GM21360 (cell line): ENCODE measurements around the gene MUS81.
A peak's percentile ranks its signal among the peaks of the same experiment; 100 is the strongest.
"Not testable (repeated sequence)": the region's sequence is repeated elsewhere in the genome, so short reads cannot be mapped to it uniquely, and the experiment has no call there.

Source experiments
- ATAC-seq: cut with Tn5 transposase; IDR thresholded peaks from one replicate; pipeline ENCODE4 v1.9.1; 2021; ENCODE audit warnings: mild to moderate bottlenecking, moderate library complexity; ENCODE audit not compliant: unreplicated experiment

MUS81 gene, protein sequence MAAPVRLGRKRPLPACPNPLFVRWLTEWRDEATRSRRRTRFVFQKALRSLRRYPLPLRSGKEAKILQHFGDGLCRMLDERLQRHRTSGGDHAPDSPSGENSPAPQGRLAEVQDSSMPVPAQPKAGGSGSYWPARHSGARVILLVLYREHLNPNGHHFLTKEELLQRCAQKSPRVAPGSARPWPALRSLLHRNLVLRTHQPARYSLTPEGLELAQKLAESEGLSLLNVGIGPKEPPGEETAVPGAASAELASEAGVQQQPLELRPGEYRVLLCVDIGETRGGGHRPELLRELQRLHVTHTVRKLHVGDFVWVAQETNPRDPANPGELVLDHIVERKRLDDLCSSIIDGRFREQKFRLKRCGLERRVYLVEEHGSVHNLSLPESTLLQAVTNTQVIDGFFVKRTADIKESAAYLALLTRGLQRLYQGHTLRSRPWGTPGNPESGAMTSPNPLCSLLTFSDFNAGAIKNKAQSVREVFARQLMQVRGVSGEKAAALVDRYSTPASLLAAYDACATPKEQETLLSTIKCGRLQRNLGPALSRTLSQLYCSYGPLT

DNA sequence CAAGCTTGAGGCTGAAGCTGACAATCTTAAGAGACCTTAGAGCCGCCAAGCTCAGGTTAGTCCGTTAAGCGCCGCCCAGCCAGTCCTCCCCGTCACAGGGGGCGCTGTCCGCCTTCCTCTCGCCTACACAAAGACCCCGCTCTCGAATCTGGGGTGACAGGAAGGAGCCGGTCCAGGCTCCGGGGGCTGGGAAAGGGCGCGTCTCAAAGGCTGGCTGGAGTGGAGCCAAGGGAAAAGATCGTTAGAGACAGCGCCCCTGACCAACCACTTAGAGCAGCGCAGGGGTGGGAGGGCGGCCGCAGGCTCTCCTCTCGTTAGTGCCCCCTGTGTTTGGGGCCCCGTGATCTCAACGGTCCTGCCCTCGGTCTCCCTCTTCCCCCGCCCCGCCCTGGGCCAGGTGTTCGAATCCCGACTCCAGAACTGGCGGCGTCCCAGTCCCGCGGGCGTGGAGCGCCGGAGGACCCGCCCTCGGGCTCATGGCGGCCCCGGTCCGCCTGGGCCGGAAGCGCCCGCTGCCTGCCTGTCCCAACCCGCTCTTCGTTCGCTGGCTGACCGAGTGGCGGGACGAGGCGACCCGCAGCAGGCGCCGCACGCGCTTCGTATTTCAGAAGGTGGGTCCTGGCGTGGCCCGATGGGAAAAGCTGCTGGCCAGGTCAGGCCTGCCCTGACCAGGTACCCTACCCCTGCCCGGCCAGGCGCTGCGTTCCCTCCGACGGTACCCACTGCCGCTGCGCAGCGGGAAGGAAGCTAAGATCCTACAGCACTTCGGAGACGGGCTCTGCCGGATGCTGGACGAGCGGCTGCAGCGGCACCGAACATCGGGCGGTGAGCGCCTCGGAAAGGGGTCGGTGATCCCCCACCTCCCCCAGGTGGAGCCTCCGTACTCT is at the start of gene MUS81:
Gene MUS81 (plus strand): TSS at position 156 of the 887 bp plus-strand sequence. CDS start 321 bp downstream, at position 477.
- ATAC-seq: peak; percentile 21

DNA sequence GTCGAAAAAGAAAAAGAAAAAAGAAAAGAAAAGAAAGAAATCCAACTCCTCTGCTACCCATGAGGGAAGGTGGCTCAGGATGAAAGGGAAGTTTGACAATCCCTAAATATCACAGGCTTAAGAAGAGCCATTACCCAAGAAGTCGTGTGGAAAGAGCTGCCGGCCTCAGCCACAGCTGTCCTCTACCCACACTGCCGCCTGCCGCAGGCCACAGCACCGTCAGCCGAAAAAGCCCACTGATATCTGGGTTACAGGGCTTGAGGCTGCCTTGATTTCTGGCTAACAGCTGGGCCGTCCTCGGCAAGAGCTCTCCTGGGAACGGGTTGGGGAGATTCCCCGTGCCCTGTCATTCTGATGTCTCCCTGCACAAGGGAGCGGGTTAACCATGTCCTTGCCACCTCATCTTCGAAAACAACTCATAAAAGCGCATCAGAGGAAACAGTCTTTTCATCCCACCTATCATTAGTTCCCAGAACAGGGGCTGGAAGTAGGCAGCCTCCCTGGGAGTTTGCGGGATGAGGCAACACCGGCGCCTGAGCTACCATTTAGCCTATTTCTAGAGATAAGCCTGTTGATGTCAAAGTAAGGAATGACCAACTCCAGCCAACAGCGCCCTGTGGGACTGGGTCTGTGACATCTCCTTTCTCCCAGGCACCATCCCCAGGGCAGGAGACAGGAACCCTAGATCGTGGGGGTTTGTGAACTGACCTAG is 48.3 kb upstream of the MUS81 start:
- ATAC-seq: no peak

DNA sequence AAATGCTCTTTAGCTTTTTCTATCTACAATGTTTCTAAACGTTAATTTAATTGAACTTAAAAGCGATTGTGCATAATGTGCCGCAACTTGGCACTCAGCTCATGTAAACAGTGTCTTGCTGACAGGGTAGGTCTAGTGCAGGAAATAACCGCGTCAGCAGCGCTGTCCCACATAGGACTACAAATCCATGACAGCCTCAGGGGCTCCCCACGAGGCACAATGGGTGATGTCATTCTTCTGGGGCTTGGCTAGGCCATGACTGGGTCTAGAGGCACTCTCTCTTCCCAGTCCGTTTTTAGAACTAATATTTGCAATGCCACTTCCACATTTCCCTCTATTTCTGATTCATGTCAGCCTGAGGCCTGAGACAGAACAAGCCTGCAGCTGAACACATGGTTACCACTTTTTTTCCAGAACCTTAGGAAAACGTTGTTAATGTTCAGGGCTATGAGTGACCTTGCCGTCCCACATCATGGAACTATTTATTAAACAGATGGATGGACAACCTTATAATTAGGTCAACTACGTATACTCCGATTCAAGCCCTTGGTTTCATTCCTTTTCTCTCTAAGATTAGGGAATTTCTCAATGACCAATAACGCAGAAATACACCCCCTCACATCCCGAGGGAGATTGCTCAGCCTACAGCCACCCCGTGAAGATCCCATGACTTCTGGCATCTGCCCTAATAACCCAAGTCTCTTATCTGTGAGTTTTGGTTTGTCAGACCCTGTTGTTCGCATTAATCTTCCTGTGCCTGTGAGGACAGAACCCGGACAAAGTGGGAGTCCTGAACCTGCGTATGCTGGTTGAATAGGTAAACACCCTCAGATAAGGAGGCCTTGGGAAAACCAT is 45.9 kb upstream of the MUS81 start:
- ATAC-seq: no peak

DNA sequence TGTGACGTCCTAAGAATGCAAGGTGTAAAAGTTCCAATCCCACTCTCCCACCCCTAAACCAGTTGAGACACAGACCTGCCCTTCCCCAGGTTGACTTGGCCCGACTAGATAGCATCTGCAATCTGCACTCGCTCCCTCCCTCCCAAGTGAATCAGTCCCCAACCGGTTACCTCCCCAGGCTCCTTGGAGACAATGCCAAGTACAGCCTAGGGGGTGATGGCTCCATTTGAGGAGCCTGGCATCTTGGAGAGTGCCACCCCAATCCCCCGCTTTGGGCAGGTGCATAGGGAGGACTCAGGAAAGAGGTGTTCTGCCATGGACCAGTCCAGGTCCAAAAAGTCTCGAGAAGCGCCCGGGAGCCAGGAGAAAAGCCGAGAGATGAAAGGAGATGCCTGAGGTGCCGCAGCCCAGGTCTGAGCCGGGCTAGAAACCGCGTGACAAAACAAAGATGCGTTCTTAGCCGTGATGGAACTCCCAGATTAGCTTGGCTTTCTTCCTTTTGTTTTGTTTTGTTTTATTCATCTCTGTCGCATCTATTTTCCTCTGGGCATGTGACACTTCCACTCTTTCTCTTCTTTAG is 45.2 kb upstream of the MUS81 start:
- no peak for ATAC-seq

DNA sequence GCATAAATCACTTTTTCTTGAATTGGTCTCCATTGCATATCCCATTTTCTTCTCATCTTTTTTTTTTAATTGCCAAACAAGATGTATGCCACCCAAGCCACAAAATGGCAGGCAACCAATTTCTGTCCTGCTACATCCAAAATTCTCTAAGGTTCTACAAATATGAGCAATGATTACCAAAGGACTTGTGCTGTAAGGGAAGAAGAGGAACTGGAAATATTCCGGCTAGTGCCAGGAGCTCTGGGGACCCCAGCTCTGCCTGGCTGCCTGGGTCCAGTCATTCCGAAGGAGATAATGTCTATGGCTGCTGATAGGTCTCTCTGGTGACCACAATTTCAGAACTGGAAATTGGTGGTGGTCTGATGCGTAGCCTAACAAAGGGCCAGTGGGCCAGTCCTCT is 43.5 kb upstream of the MUS81 start:
- ATAC-seq: no peak

DNA sequence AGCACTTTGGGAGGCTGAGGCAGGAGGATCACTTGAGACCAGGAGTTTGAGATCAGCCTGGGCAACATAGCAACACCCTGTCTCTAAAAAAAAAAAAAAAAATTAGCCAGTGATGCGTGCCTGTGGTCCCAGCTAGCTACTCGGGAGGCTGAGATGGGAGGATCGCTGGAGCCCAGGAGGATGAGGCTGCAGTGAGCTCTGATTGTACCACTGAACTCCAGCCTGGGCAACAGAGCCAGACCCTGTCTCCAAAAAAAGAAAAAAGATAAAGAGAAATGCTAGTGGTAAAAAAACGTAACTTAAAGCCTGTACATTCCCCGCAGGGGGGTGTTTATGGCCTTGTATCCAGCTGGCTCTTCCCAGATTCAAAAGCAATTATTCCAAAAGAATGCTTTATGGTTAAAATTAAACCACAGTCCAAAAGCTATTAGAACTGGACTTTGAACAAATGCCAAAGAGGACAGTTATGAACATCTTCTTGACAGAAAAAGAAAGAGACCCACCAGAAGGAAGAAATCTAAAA is 42.9 kb upstream of the MUS81 start:
- ATAC-seq: no peak

DNA sequence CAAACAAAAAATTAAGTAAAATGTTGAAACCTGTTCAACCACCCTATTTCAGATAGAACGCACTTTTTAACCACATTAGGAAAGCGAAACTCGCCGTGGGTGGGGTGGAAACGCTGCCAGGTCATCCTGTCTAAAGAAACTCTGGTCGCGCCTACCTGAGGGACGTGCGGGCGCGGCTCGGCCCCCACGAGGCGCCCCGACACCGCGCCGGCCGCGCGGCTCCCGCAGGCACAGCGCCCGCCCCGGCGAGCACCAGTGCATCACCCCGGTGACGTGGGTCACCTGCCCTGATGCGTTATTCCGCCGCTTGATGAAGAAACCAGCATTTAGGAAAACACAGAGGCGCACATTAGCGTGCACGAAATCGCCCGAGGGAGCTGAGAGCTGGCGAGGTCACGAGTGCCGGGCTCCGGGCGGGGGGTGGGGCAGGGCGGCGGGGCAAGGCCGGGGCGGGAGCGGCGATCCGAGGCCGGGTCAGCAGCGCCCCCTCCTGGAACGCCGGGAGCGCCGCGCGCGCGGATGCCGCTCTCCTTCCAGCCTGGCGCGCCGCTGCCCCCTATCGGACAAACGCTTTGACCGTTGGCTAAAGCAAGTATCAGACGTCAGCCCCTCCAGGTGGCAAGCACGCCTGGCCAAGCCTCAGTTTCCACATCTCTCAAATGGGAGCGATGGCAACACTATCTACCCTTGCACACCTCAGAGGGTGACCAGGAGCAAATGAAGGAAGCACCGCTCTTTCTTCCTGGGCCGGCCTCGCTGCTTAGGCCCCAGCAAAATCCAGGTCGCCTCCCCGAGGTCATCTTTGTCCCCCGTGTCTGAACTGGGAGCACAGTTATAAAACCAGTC is 42.2 kb upstream of the MUS81 start:
- peak; percentile 72 for ATAC-seq

DNA sequence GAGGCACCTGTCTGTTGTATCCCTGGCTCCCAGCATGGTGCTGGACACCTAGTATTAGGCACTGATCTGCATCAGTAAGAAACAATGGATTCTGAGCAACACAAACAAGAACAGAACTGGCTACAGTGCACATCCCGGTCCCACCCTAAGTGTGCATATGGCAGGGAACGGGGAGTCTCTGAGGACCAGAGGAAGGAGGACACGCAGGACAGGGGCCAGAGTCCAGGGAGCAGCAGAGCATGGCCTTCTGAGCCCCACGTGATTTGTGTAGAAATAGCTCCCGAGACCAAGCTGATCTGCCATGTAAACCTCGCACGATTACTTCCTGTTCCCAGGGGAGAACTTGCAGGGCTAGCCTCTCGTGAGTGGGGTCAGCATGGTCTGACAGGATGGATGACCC is 39.1 kb upstream of the MUS81 start:
- ATAC-seq: no peak

DNA sequence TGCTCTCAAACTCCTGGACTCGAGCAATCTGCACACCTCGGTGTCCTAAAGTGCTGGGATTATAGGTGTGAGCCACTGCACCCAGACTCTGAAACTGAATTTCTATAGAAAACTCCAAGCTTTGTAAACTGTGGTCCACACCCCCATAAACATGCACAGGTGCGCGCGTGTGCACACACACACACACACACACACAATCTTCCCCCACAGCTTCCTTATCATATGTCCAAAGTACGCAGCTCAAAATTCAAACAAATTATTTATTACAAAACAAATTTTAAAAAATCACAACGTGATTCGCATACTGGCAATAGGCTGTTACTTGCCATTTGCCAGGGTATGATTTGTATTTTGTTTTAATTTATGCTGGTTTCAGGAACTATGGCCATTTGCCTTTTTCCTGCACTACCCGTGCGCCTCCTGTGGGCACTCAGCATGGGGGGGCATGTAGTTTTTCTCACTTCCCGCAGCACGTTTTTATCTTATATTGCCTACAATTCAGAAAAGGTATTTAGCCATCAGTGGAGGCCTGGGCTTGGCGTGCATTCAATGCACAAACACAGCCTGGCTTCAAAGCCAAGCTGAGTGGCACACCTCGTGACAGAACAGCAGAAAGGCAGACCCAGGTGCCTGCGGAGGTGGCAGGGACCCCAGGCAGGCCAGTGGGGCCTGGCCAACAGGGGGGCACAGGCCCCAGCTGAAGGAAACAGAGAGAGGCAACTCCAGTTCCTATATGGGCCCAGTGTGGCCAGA is 37.3 kb upstream of the MUS81 start:
- ATAC-seq: no peak

DNA sequence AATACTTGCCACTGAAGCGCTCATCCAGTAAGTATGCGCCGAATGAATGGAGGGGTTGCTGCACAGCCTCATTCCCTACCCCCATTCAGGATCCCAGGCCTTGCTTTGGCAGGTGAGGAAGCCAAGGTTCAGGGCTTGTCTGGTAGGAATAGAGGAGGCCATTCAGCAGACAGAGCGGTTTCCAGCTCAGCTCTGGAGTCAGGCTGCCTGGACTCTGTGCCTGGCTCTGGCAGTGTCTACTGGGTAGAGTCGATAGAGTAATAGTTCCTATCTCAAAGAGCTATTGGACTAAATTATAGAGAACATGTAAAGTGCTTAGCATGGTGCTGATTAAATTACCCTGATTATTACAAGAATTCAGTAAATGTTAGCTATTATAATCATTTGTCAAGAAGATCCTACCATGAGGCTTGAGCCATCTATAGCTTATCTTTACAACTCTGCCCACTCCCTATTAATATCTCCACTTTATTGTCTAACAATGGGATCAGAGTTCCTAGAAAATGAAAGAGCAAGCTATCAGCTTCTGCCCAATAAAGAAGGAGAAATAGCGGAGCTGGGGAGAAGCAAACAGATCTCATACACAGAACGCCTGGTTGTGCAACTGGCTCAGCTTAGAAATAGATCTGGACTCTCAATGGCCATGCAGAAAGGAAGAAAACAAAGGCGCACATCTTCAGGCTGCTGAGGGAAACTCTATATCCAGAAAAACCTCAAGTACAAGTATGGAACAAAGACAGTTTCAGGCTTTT is 33.1 kb upstream of the MUS81 start:
- no peak for ATAC-seq

DNA sequence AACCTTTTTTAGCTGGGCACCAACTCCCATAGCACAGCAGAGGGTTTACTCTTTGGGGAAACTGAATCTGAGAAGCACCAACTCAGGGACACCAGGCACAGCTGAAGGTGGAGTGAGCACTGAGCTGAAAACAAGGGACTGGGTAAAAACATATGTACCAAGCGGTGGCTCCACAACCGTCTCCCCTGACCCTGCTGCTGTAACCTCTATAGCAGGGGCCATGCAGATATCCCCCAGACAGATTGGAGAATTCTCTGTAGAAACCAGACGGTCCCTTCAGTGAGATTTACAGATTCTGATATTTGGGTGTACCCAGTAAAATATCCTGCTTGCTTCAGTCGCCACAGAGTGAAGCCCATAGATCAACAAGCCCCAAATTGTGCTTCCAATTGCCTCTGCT is 30.8 kb upstream of the MUS81 start:
- ATAC-seq: no peak

DNA sequence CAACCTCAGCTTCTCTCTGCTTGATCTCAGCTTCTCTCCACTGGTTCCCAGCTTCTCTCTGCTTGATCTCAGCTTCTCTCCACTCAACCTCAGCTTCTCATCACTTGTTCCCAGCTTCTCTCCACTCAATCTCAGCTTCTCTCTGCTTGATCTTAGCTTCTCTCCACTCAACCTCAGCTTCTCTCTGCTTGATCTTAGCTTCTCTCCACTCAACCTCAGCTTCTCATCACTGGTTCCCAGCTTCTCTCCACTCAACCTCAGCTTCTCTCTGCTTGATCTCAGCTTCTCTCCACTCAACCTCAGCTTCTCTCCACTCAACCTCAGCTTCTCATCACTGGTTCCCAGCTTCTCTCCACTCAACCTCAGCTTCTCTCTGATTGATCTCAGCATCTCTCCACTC is 28.0 kb upstream of the MUS81 start:
- ATAC-seq: not testable (repeated sequence)

DNA sequence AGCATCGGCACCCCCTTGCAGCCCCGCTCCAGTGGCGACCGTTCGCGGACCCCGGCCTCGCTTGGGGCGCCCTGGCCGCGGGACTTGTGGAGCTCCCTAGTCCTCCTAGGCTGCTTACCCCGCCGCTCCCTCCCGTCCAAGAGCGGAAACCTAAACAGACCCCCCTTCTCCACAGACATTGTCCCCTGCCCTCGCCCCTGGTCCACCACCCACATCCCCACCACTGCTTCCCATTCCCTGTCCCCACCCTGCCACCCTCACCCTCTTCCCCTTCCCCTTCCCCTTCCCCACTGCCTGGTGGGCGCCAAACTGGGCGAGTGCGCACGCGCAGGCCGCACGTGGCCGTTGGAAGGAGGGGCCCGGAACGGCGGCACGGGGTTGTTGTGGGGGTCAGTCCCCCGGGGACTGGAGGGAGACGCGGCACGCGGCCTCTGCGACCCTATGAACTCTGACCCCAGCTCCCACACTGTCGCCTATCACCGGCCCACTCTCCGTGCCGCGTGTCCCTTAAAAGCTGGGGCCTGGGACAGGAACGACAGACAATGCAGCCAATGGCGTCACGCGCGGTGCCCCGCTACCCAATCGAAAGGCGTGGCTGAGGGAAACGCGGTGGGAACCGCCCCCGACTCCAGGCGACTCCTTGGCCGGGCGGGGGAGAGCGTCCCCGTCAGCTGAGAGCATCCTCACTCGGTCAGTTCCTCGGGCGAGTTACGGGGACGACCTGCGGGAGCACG is 26.8 kb upstream of the MUS81 start, which contains the start of gene SNX32:
Gene SNX32 (plus strand): TSS at position 667 of the 734 bp plus-strand sequence. CDS start 103 bp downstream, outside the sequence.
- peak; percentile 85 for ATAC-seq

DNA sequence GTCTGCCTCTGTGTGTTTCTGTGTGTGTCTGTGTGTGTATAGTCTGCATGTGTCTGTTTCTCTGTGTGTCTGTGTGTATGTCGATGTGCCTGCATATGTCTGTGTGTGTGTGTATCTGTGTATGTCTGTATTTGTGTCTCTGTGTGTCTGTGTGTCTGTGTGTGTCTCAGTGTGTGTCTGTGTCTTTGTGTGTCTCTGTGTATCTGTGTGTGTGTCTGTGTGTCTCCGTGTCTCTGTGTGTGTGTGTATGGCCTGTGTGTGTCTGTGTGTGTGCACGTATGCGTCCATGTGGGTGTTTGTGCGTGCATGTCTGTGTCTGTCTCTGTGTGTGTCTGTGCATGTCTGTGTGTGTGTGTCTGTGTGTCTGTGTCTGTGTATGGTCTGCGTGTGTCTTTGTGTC is 26.0 kb upstream of the MUS81 start:
- ATAC-seq: no peak

DNA sequence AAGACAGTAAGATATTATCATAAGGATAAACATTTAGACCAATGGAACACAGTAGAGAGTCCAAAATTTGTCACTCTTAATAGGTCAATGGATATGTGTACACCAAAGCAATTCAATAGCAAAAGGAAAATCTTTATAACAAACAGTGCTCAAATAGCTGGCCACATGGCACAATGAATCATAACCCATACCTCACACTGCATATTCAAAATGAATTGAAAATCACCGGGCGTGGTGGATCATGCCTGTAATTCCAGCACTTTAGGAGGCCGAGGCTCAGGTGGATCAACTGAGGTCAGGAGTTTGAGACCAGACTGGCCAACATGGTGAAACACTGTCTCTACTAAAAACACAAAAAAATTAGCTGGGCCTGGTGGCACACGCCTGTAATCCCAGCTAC is 18.1 kb upstream of the MUS81 start:
- no peak for ATAC-seq

DNA sequence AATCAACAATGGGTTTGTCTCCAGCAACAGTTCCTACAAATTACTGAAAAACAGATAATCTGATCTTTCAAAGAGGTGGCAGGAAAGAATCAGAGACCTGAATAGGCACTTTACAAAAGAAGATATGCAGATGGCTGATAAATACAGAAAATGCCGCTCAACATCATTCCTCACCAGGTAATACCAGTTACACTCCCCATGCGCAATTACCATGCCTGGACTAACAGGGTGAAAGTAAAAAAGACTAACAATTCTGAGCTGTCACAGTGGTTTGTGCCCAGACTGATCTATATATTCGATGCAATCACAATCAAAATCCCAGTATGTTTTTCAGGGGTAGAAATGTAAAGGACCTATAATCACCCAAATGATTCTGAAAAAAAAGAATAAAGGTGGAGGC is 16.4 kb upstream of the MUS81 start:
- ATAC-seq: no peak
